Endothelial cell of umbilical vein (primary cell): ENCODE data around the gene SLC25A40.

ENCODE experiments used
- EZH2 ChIP-seq: IDR thresholded peaks from 2 replicates; pipeline ENCODE4 v1.6.1; 2012; ENCODE audit warnings: borderline replicate concordance, low read depth, mild to moderate bottlenecking, moderate library complexity, low read length, inconsistent platforms; ENCODE audit not compliant: severe bottlenecking
- FOS ChIP-seq: IDR thresholded peaks from 2 replicates; pipeline ENCODE4 v1.6.1; 2011; ENCODE audit warnings: mild to moderate bottlenecking, low read length, moderate library complexity, borderline replicate concordance; ENCODE audit not compliant: insufficient read depth
- GATA2 ChIP-seq: IDR thresholded peaks from 2 replicates; pipeline ENCODE4 v1.7.0; 2011; ENCODE audit warnings: low read depth, mild to moderate bottlenecking, moderate library complexity, mixed read lengths, low read length; ENCODE audit not compliant: insufficient read length, insufficient read depth
- JUN ChIP-seq: IDR thresholded peaks from 2 replicates; pipeline ENCODE4 v1.6.1; 2011; ENCODE audit warnings: borderline replicate concordance, low read depth; ENCODE audit not compliant: insufficient read length, insufficient read depth
- MYC ChIP-seq: IDR thresholded peaks from one replicate; pipeline ENCODE4 v1.6.1; 2011; ENCODE audit warnings: mild to moderate bottlenecking, low read depth, low read length
- POLR2A ChIP-seq: IDR thresholded peaks from 2 replicates; pipeline ENCODE4 v1.6.1; 2012; ENCODE audit warnings: low read depth, mild to moderate bottlenecking, control low read depth, low read length
- POLR2AphosphoS5 ChIP-seq: IDR thresholded peaks from 2 replicates; pipeline ENCODE4 v1.6.1; 2012; ENCODE audit warnings: low read depth, mild to moderate bottlenecking, control low read depth, low read length, moderate library complexity; ENCODE audit not compliant: insufficient read depth
- TF ChIP-seq, protein P1 (sequence below), 2 donors: IDR thresholded peaks; 1 replicate in 1 of 2; 2 replicates in 1 of 2; pipeline ENCODE4 v1.5.1; 2011; ENCODE audit warnings: low read length in 2 of 2, mild to moderate bottlenecking in 2 of 2, moderate library complexity in 2 of 2, control low read depth in 1 of 2, inconsistent platforms in 1 of 2, low read depth in 1 of 2; ENCODE audit not compliant: insufficient read depth in 1 of 2; ENCODE audit errors: extremely low read depth in 1 of 2
- TF ChIP-seq, protein P2 (sequence below): IDR thresholded peaks from 2 replicates; pipeline ENCODE4 v1.6.1; 2011; ENCODE audit not compliant: insufficient read depth, insufficient read length

DNA sequence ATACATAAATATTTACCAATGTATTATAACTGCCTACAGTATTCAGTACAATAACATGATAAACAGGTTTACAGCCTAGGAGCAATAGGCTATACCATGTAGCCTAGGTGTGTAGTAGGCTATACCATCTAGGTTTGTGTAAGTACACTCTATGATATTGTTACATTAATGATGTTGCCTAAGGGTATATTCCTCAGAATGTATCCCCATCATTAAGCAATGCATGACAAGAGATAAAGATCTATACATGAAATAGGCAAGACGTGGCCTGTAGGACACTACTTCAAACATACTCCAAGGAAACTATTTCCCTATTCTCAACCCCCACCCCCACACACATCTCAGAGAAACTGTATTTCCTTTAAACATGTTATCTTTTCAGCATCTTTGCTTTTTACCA, 42.6 kb upstream of the SLC25A40 start:
- no peak for TF ChIP-seq EZH2
- no peak for TF ChIP-seq GATA2
- no peak for TF ChIP-seq POLR2A
- TF ChIP-seq, protein P1, sequence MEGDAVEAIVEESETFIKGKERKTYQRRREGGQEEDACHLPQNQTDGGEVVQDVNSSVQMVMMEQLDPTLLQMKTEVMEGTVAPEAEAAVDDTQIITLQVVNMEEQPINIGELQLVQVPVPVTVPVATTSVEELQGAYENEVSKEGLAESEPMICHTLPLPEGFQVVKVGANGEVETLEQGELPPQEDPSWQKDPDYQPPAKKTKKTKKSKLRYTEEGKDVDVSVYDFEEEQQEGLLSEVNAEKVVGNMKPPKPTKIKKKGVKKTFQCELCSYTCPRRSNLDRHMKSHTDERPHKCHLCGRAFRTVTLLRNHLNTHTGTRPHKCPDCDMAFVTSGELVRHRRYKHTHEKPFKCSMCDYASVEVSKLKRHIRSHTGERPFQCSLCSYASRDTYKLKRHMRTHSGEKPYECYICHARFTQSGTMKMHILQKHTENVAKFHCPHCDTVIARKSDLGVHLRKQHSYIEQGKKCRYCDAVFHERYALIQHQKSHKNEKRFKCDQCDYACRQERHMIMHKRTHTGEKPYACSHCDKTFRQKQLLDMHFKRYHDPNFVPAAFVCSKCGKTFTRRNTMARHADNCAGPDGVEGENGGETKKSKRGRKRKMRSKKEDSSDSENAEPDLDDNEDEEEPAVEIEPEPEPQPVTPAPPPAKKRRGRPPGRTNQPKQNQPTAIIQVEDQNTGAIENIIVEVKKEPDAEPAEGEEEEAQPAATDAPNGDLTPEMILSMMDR (IDR thresholded peaks at IDR 0.05; ENCODE audit: extremely low read depth in 1 of 2, insufficient read depth in 1 of 2, low read depth in 1 of 2, low read length in 2 of 2), result no peak
- no peak for TF ChIP-seq POLR2AphosphoS5
- TF ChIP-seq, protein P2, sequence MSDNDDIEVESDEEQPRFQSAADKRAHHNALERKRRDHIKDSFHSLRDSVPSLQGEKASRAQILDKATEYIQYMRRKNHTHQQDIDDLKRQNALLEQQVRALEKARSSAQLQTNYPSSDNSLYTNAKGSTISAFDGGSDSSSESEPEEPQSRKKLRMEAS, result no peak
- TF ChIP-seq MYC, result no peak
- TF ChIP-seq FOS, result no peak
- no peak for TF ChIP-seq JUN
